ENCODE results near the gene GOSR1.
"Not testable (repeated sequence)": the region's sequence is repeated elsewhere in the genome, so short reads cannot be mapped to it uniquely, and the experiment has no call there.

Gene GOSR1

DNA sequence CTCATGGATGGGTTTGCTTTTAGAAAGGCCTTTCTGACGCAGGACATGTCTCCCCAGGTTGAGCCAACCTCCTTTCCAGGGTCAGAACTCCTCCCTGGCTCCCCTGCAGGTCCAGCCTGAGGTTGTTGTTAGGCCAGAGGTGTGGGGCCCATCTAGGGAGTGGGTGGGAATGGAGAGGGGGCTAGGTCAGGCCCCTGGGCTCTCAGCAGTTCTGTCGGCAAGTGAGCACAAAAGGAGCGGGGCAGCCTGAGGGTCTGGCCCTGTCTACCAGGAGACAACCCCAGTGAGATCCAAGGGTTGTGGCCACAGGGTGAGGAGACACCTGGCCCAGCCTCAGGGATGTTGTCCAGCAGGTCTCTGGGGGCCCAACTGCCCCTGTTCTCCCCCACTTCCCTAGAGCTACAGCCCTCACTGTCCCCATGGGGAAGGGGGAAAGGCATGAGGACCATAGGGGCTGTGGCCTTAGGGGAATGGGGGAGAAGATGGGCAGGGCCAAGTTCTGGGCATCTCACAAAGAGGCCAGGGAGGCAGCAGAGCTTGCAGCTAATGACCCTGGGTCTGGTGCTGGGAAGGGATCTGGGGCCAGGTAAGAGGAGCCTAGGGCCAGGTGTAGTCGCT is 76.7 kb downstream of the GOSR1 start:
- no CpG with 5 or more reads among the region's 4 CpGs for WGBS (ENCODE audit: insufficient coverage, insufficient read length)

DNA sequence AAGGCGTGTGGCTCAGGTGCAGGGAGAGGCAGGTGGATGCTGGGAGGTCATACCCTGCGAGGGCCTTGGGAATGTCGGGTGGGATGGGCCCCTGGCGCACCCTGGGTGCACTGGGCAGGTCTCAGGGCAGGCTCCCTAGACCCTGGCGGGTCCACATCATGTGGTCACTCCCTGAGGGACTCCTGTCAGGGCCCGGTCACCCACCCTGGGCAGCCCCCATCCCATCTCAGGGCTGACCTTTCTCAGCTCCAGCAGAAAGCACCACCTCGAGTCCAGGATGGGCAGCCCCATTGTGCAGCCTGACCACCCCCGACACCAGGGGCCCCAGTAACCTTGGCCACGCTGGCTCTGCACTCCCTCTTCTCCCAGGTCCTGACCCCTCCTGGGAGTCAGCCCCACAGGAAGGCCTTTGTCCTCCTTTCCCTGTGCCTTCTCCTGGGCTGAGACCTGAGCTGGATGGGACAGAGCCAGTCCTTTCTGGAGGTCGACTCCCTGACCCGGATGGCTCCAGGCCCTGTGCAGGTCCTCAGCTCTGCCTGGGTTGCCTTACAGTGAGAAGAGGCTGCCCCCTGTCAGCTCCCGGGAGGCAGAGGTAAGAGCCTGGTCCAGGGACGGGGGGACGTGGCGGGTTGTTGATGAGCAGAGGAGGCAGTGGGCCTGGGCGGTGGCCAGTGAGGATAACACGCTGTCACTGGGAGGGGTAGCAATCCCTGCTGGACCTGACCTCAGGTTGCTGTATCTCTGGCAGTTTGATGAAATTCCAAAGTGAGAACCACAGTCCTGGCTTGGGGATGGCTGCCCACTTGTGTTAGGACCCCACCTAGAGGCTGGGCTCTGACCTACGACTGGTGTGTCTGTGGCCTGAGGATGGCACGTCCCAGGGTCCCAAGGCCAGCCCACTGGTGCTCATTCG is 77.9 kb downstream of the GOSR1 start:
- peak; percentile 27 for DNase-seq (ENCODE audit: low read depth, low spot score)
- no CpG with 5 or more reads among the region's 20 CpGs for WGBS (ENCODE audit: insufficient coverage, insufficient read length)
- H3K27me3 ChIP-seq (ENCODE audit: control insufficient read depth, insufficient read depth, low read length): no peaks in the 10 kb centered on the region
- H3K27ac ChIP-seq (ENCODE audit: low read length): no peak overlapping the region
- H3K4me3 ChIP-seq (ENCODE audit: low read length): no peak overlapping the region
- no peaks in the 10 kb centered on the region for H3K4me1 ChIP-seq (ENCODE audit: control insufficient read depth, insufficient read depth, low read length)
- no peaks in the 10 kb centered on the region for H3K36me3 ChIP-seq (ENCODE audit: control insufficient read depth, insufficient read depth, low read length)
- no peaks in the 10 kb centered on the region for H3K9me3 ChIP-seq (ENCODE audit: control insufficient read depth, insufficient read depth, low read length)

More for the DNA sequence above, 76.7 kb downstream of the GOSR1 start:
- H3K27me3 ChIP-seq (ENCODE audit: control insufficient read depth, insufficient read depth, low read length); H3K27ac ChIP-seq (ENCODE audit: low read length); H3K4me1 ChIP-seq (ENCODE audit: control insufficient read depth, insufficient read depth, low read length); DNase-seq (ENCODE audit: low read depth, low spot score); H3K9me3 ChIP-seq (ENCODE audit: control insufficient read depth, insufficient read depth, low read length); H3K36me3 ChIP-seq (ENCODE audit: control insufficient read depth, insufficient read depth, low read length); H3K4me3 ChIP-seq (ENCODE audit: low read length): not testable (repeated sequence)

DNA sequence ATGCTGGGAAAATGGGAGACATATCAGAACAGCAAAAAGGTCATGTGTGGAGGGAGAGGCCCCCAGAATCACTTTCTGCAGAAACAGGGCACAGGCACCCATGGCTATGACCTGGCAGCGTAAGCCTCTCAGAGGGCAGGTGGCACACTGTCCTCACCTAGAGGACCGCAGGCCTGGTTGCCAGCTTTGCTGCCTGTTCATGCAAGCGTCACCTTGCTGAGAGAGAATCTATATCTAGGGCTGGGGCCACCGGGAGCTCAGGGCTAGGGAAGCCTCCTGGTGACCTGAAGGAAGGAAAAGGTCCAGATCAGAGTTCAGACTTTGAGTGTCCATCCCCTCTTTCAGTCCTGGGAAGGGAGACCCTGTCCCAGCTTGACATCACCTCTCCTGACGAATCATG is 78.7 kb downstream of the GOSR1 start:
- no peaks in the 10 kb centered on the region for H3K9me3 ChIP-seq (ENCODE audit: control insufficient read depth, insufficient read depth, low read length)
- no peak for DNase-seq (ENCODE audit: low read depth, low spot score)
- no peak overlapping the region for H3K4me3 ChIP-seq (ENCODE audit: low read length)
- no CpG with 5 or more reads among the region's 5 CpGs for WGBS (ENCODE audit: insufficient coverage, insufficient read length)
- no peaks in the 10 kb centered on the region for H3K4me1 ChIP-seq (ENCODE audit: control insufficient read depth, insufficient read depth, low read length)
- no peaks in the 10 kb centered on the region for H3K27me3 ChIP-seq (ENCODE audit: control insufficient read depth, insufficient read depth, low read length)
- no peak overlapping the region for H3K27ac ChIP-seq (ENCODE audit: low read length)
- no peaks in the 10 kb centered on the region for H3K36me3 ChIP-seq (ENCODE audit: control insufficient read depth, insufficient read depth, low read length)

DNA sequence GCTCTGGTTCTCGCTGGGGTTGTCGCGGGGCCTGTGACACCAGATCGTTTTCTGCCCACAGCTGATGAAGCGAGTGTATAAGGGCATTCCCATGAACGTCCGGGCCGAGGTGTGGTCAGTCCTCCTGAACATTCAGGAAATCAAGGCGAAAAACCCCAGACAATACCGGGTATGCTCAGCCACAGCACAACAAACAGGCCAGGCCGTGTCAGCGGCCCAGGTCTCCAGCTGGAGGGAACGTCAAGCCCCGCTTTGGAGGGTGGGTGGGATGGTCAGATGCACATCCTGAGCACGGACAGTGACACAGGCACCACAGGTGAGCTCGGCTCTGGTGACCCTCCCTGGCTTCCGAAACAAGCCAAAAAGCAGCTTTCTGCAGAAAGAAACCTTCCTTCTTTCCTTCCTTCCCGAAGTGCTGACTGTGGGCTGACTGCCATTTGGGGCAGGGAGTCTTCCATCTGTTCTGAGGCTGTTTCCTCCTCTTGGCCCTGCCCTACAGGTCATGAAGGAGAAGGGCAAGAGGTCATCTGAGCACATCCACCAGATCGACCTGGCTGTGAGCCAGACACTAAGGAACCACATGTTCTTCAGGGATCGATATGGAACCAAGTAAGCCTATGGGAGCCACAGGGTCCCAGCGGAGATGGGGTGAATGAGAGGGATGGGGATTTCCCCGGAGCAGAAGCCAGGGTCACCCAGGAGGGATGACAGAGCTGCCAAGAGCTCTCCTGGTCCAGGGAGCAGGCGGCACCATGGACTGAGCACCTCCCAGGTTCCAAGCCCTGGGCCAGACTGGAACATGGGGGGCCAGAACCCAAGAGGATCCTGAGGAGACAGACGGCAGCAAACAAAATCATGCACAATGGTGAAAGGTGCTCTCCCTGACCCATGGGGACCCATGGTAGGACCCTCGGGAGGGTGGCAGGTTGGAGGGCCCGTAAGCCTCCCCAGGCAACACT is 79.4 kb downstream of the GOSR1 start:
- Histone ChIP-seq H3K4me1 (ENCODE audit: control insufficient read depth, insufficient read depth, low read length) (no peaks in the 10 kb centered on the region), H3K36me3 (ENCODE audit: control insufficient read depth, insufficient read depth, low read length) (no peaks in the 10 kb centered on the region), H3K27me3 (ENCODE audit: control insufficient read depth, insufficient read depth, low read length) (no peaks in the 10 kb centered on the region), H3K4me3 (ENCODE audit: low read length) (no peak overlapping the region), H3K27ac (ENCODE audit: low read length) (no peak overlapping the region), H3K9me3 (ENCODE audit: control insufficient read depth, insufficient read depth, low read length) (no peaks in the 10 kb centered on the region)
- DNase-seq (ENCODE audit: low read depth, low spot score): no peak
- WGBS (ENCODE audit: insufficient coverage, insufficient read length): no CpG with 5 or more reads among the region's 26 CpGs

DNA sequence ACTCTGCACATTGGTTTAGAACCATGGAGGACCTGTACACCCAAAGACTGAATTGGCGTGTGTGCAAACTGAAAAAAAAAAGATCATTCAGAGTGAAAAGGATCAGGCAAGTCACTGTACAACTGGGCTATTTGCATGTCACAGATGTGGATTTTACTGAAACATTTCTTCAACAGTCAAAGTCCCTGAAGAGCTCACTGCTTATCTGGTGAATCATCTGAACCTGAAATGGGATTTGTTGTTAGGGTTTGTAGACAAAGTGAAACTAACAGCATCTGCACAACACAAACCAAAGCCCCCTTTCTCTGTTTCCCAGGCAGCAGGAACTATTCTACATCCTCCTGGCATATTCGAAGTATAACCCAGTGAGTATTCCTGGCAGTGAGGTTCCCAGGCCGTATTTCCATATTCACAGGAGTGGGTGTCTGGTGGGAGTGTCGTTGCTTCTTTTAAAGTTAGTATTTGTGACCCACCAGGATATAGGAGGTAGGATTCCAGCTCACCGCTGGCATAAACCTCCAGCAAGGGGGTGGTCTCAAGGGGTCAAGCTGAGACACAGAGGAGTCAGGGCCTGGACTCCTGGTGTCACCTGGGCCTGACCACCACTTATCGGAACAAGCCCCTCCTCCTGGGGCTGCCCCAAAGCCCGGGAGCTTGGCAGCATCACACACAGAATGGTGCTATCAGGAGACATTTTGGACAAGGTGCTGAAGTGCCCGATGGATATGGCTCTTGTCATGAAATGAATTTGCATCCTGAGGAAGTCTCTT is 80.9 kb downstream of the GOSR1 start:
- no CpG with 5 or more reads among the region's 8 CpGs for WGBS (ENCODE audit: insufficient coverage, insufficient read length)
- Histone ChIP-seq H3K4me3 (ENCODE audit: low read length) (no peak overlapping the region), H3K36me3 (ENCODE audit: control insufficient read depth, insufficient read depth, low read length) (no peaks in the 10 kb centered on the region), H3K4me1 (ENCODE audit: control insufficient read depth, insufficient read depth, low read length) (no peaks in the 10 kb centered on the region), H3K9me3 (ENCODE audit: control insufficient read depth, insufficient read depth, low read length) (no peaks in the 10 kb centered on the region), H3K27ac (ENCODE audit: low read length) (no peak overlapping the region), H3K27me3 (ENCODE audit: control insufficient read depth, insufficient read depth, low read length) (no peaks in the 10 kb centered on the region)
- no peak for DNase-seq (ENCODE audit: low read depth, low spot score)

DNA sequence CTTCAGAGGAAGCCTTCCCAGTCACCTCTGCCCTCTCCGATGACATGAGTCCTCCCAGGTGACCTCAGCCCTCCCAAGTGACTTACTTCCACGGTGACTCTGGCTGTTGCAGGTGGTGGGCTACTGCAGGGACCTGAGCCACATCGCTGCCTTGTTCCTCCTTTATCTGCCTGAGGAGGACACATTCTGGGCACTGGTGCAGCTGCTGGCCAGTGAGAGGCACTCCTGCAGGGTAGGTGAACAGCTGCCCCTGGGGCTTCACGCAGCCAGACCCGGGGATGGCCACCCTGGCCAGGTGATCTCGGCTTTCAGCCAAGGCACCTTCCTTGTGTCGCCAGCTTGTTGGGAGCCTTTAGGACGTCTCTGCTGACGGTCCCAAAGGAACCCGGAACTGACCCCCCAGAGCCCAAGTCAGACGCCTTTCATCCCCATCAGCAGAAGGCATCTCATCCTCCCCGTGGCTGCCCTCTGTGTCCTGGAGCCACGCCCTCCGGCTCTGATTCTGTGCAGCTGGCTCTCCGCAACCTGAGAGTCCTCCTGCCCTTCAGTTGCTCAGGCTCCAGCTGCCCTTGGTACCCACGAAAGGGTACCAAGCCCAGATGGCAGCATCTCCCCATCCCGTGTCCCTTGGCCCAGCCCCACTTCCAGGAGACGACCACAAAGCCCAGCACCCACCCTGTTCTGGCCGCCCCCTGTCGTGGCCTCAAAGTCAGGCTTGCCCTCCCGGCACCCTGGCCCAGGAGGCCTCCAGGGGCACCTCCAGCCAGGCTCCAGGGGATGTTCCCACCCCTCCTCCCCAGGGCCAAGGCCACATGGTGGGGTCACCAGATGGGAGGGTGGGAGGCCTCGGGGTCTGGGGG is 81.7 kb downstream of the GOSR1 start:
- Histone ChIP-seq H3K9me3 (ENCODE audit: control insufficient read depth, insufficient read depth, low read length) (no peaks in the 10 kb centered on the region), H3K27me3 (ENCODE audit: control insufficient read depth, insufficient read depth, low read length) (no peaks in the 10 kb centered on the region), H3K4me1 (ENCODE audit: control insufficient read depth, insufficient read depth, low read length) (no peaks in the 10 kb centered on the region), H3K36me3 (ENCODE audit: control insufficient read depth, insufficient read depth, low read length) (no peaks in the 10 kb centered on the region), H3K27ac (ENCODE audit: low read length) (no peak overlapping the region), H3K4me3 (ENCODE audit: low read length) (no peak overlapping the region)
- no CpG with 5 or more reads among the region's 22 CpGs for WGBS (ENCODE audit: insufficient coverage, insufficient read length)
- no peak for DNase-seq (ENCODE audit: low read depth, low spot score)

DNA sequence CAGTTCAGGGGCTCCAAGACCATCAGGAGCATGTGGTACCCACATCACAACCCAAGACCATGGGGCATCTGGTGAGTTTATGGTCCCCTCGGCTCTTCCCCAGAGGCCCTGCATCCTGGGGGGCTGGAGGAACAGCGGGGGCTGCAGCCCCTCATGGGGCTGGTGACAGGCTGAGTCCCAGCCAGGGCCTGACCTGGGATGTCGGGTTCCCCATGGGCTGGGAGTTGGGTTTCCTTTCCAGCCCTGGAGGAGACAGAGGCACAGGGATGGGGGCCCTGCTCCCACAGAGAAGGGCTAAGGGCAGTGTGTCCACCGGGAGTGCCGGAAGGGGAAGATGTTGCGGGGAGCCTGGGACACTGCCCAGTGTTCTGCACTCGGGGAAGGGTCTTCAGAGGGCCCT is 82.4 kb downstream of the GOSR1 start:
- no CpG with 5 or more reads among the region's 7 CpGs for WGBS (ENCODE audit: insufficient coverage, insufficient read length)
- no peaks in the 10 kb centered on the region for H3K27me3 ChIP-seq (ENCODE audit: control insufficient read depth, insufficient read depth, low read length)
- no peak overlapping the region for H3K27ac ChIP-seq (ENCODE audit: low read length)
- H3K4me1 ChIP-seq (ENCODE audit: control insufficient read depth, insufficient read depth, low read length): 0 out of 2 replicates have a peak, but pooled peaks cover 2% of the 10 kb centered on the region
- H3K9me3 ChIP-seq (ENCODE audit: control insufficient read depth, insufficient read depth, low read length): no peaks in the 10 kb centered on the region
- H3K4me3 ChIP-seq (ENCODE audit: low read length): no peak overlapping the region
- no peaks in the 10 kb centered on the region for H3K36me3 ChIP-seq (ENCODE audit: control insufficient read depth, insufficient read depth, low read length)
- DNase-seq (ENCODE audit: low read depth, low spot score): no peak

DNA sequence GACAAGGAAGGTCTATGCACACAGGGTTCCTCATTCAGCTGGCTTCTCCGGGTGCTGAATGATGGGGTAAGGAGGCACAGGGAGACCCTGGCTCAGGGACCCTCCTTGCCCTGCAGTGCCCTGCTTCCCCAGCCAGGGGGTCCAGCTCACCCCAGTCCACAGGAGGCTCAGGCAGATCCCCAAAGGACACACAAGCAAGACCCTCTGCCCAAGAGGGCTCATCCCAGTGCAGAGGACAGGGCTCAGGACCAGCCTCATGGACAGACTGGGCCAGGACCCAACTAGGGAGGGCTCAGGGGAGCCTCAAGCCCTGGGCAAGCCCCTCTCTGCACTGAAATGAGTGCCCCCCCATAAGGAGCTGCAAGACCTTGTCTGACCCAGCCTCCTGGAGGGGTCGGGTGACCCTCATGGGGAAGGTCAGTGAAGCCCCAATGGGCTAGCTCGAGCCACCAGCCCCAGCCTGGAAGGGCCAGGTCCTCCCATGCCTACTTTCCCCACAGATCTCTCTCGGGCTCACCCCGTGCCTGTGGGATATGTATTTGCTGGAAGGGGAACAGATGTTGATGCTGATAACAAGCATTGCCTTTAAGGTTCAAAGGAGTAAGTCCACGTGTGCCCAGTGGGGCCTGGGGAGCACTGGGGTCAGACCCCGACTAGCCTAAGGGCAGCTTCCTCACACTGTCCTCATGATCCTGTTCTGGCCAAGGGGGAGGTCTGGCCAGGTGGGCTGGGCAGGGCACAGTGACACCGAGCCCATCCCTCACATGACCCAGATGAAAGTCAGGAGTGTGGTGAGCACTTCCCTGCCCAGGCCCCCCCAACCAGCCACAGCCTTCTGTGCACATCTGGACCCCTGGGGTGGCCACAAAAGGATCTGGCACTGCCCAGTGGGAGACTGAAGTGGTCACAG is 83.2 kb downstream of the GOSR1 start:
- not testable (repeated sequence) for H3K9me3 ChIP-seq (ENCODE audit: control insufficient read depth, insufficient read depth, low read length); DNase-seq (ENCODE audit: low read depth, low spot score); H3K27me3 ChIP-seq (ENCODE audit: control insufficient read depth, insufficient read depth, low read length); H3K27ac ChIP-seq (ENCODE audit: low read length); H3K4me1 ChIP-seq (ENCODE audit: control insufficient read depth, insufficient read depth, low read length); H3K4me3 ChIP-seq (ENCODE audit: low read length); H3K36me3 ChIP-seq (ENCODE audit: control insufficient read depth, insufficient read depth, low read length)
- WGBS (ENCODE audit: insufficient coverage, insufficient read length): no CpG with 5 or more reads among the region's 8 CpGs

Measured in iPS DF 6.9 (cell line).